ENCODE results near the gene IQSEC1.
A peak's percentile ranks its signal among the peaks of the same experiment; 100 is the strongest.

The IQSEC1 gene

GRCh38 chr3:12995389-12996180 is 77.6 kb downstream of the IQSEC1 start:
- peaks cover 7% of the 10 kb centered on the region for H3K4me1 ChIP-seq (ENCODE audit: control insufficient read depth, insufficient read depth, low read length)
- no peak overlapping the region for H3K4me2 ChIP-seq (ENCODE audit: low read length)
- H3K27me3 ChIP-seq (ENCODE audit: control insufficient read depth, insufficient read depth, low read length), result peaks cover 26% of the 10 kb centered on the region
- no peaks in the 10 kb centered on the region for H3K36me3 ChIP-seq (ENCODE audit: insufficient read depth, low read length)
- no peak overlapping the region for H3K4me3 ChIP-seq (ENCODE audit: low read length)
- H3K9ac ChIP-seq (ENCODE audit: low read depth, low read length), result no peak overlapping the region
- H3K9me3 ChIP-seq (replicated peaks; ENCODE audit: low read length), result no peaks in the 10 kb centered on the region

- H3K9me3 ChIP-seq (replicated peaks; ENCODE audit: low read length), result no peaks in the 10 kb centered on the region
- peak overlapping the region; percentile 91 for H3K4me2 ChIP-seq (ENCODE audit: low read length)
- H3K4me1 ChIP-seq (ENCODE audit: control insufficient read depth, insufficient read depth, low read length), result peaks cover 7% of the 10 kb centered on the region
- H3K36me3 ChIP-seq (ENCODE audit: insufficient read depth, low read length), result no peaks in the 10 kb centered on the region
- H3K9ac ChIP-seq (ENCODE audit: low read depth, low read length), result peak overlapping the region; percentile 55
- peak overlapping the region; percentile 73 for H3K4me3 ChIP-seq (ENCODE audit: low read length)
- H3K27me3 ChIP-seq (ENCODE audit: control insufficient read depth, insufficient read depth, low read length), result peaks cover 26% of the 10 kb centered on the region
Measured at GRCh38 chr3:12994607-12995388, 78.4 kb downstream of the IQSEC1 start.

- Histone ChIP-seq H3K36me3 (ENCODE audit: insufficient read depth, low read length) (no peaks in the 10 kb centered on the region), H3K4me3 (ENCODE audit: low read length) (peak overlapping the region; percentile 73), H3K9me3 (replicated peaks; ENCODE audit: low read length) (no peaks in the 10 kb centered on the region), H3K4me2 (ENCODE audit: low read length) (peak overlapping the region; percentile 91), H3K9ac (ENCODE audit: low read depth, low read length) (peak overlapping the region; percentile 55), H3K27me3 (ENCODE audit: control insufficient read depth, insufficient read depth, low read length) (peaks cover 26% of the 10 kb centered on the region), H3K4me1 (ENCODE audit: control insufficient read depth, insufficient read depth, low read length) (peaks cover 7% of the 10 kb centered on the region)
Measured at GRCh38 chr3:12994357-12994606, 78.9 kb downstream of the IQSEC1 start.

- no peaks in the 10 kb centered on the region for H3K36me3 ChIP-seq (ENCODE audit: insufficient read depth, low read length)
- peaks cover 7% of the 10 kb centered on the region for H3K4me1 ChIP-seq (ENCODE audit: control insufficient read depth, insufficient read depth, low read length)
- H3K4me2 ChIP-seq (ENCODE audit: low read length), result peak overlapping the region; percentile 91
- H3K9ac ChIP-seq (ENCODE audit: low read depth, low read length), result peak overlapping the region; percentile 55
- no peaks in the 10 kb centered on the region for H3K9me3 ChIP-seq (replicated peaks; ENCODE audit: low read length)
- peaks cover 29% of the 10 kb centered on the region for H3K27me3 ChIP-seq (ENCODE audit: control insufficient read depth, insufficient read depth, low read length)
- H3K4me3 ChIP-seq (ENCODE audit: low read length), result peak overlapping the region; percentile 73
Measured at GRCh38 chr3:12993517-12994356, 79.5 kb downstream of the IQSEC1 start.

GRCh38 chr3:12992629-12993516 is 80.4 kb downstream of the IQSEC1 start:
- Histone ChIP-seq H3K36me3 (ENCODE audit: insufficient read depth, low read length) (no peaks in the 10 kb centered on the region), H3K4me1 (ENCODE audit: control insufficient read depth, insufficient read depth, low read length) (peaks cover 7% of the 10 kb centered on the region), H3K4me3 (ENCODE audit: low read length) (peak overlapping the region; percentile 73)

GRCh38 chr3:12991861-12992281 is 81.4 kb downstream of the IQSEC1 start:
- peaks cover 7% of the 10 kb centered on the region for H3K4me1 ChIP-seq (ENCODE audit: control insufficient read depth, insufficient read depth, low read length)
- H3K4me3 ChIP-seq (ENCODE audit: low read length), result no peak overlapping the region
- H3K4me2 ChIP-seq (ENCODE audit: low read length), result no peak overlapping the region

More at GRCh38 chr3:12992629-12993516, 80.4 kb downstream of the IQSEC1 start:
- no peak overlapping the region for H3K4me2 ChIP-seq (ENCODE audit: low read length)
- H3K27me3 ChIP-seq (ENCODE audit: control insufficient read depth, insufficient read depth, low read length), result peaks cover 33% of the 10 kb centered on the region
- H3K9ac ChIP-seq (ENCODE audit: low read depth, low read length), result no peak overlapping the region
- no peaks in the 10 kb centered on the region for H3K9me3 ChIP-seq (replicated peaks; ENCODE audit: low read length)

GRCh38 chr3:12991481-12991837 is 81.8 kb downstream of the IQSEC1 start:
- Histone ChIP-seq H3K4me3 (ENCODE audit: low read length) (no peak overlapping the region), H3K27me3 (ENCODE audit: control insufficient read depth, insufficient read depth, low read length) (peaks cover 31% of the 10 kb centered on the region), H3K36me3 (ENCODE audit: insufficient read depth, low read length) (no peaks in the 10 kb centered on the region), H3K9ac (ENCODE audit: low read depth, low read length) (no peak overlapping the region), H3K9me3 (replicated peaks; ENCODE audit: low read length) (no peaks in the 10 kb centered on the region), H3K4me1 (ENCODE audit: control insufficient read depth, insufficient read depth, low read length) (peaks cover 7% of the 10 kb centered on the region), H3K4me2 (ENCODE audit: low read length) (no peak overlapping the region)

More at GRCh38 chr3:12991861-12992281, 81.4 kb downstream of the IQSEC1 start:
- Histone ChIP-seq H3K36me3 (ENCODE audit: insufficient read depth, low read length) (no peaks in the 10 kb centered on the region), H3K9me3 (replicated peaks; ENCODE audit: low read length) (no peaks in the 10 kb centered on the region), H3K27me3 (ENCODE audit: control insufficient read depth, insufficient read depth, low read length) (peaks cover 35% of the 10 kb centered on the region), H3K9ac (ENCODE audit: low read depth, low read length) (no peak overlapping the region)

GRCh38 chr3:12990781-12991480 is 82.3 kb downstream of the IQSEC1 start:
- Histone ChIP-seq H3K4me3 (ENCODE audit: low read length) (no peak overlapping the region), H3K4me2 (ENCODE audit: low read length) (no peak overlapping the region), H3K36me3 (ENCODE audit: insufficient read depth, low read length) (no peaks in the 10 kb centered on the region), H3K27me3 (ENCODE audit: control insufficient read depth, insufficient read depth, low read length) (peaks cover 31% of the 10 kb centered on the region), H3K4me1 (ENCODE audit: control insufficient read depth, insufficient read depth, low read length) (peaks cover 7% of the 10 kb centered on the region), H3K9ac (ENCODE audit: low read depth, low read length) (no peak overlapping the region), H3K9me3 (replicated peaks; ENCODE audit: low read length) (no peaks in the 10 kb centered on the region)

- Histone ChIP-seq H3K9me3 (replicated peaks; ENCODE audit: low read length) (no peaks in the 10 kb centered on the region), H3K9ac (ENCODE audit: low read depth, low read length) (no peak overlapping the region), H3K4me2 (ENCODE audit: low read length) (no peak overlapping the region), H3K36me3 (ENCODE audit: insufficient read depth, low read length) (no peaks in the 10 kb centered on the region), H3K4me1 (ENCODE audit: control insufficient read depth, insufficient read depth, low read length) (peaks cover 7% of the 10 kb centered on the region), H3K27me3 (ENCODE audit: control insufficient read depth, insufficient read depth, low read length) (peaks cover 31% of the 10 kb centered on the region), H3K4me3 (ENCODE audit: low read length) (no peak overlapping the region)
Measured at GRCh38 chr3:12990306-12990705, 82.9 kb downstream of the IQSEC1 start.

GRCh38 chr3:12988728-12989454 is 84.3 kb downstream of the IQSEC1 start:
- Histone ChIP-seq H3K9me3 (replicated peaks; ENCODE audit: low read length) (no peaks in the 10 kb centered on the region), H3K4me1 (ENCODE audit: control insufficient read depth, insufficient read depth, low read length) (no peaks in the 10 kb centered on the region), H3K4me2 (ENCODE audit: low read length) (no peak overlapping the region), H3K27me3 (ENCODE audit: control insufficient read depth, insufficient read depth, low read length) (peaks cover 31% of the 10 kb centered on the region), H3K4me3 (ENCODE audit: low read length) (no peak overlapping the region), H3K9ac (ENCODE audit: low read depth, low read length) (no peak overlapping the region), H3K36me3 (ENCODE audit: insufficient read depth, low read length) (no peaks in the 10 kb centered on the region)
